ENCODE data around the gene NRARP.
"Not testable (repeated sequence)": the region's sequence is repeated elsewhere in the genome, so short reads cannot be mapped to it uniquely, and the experiment has no call there.

The NRARP gene

DNA sequence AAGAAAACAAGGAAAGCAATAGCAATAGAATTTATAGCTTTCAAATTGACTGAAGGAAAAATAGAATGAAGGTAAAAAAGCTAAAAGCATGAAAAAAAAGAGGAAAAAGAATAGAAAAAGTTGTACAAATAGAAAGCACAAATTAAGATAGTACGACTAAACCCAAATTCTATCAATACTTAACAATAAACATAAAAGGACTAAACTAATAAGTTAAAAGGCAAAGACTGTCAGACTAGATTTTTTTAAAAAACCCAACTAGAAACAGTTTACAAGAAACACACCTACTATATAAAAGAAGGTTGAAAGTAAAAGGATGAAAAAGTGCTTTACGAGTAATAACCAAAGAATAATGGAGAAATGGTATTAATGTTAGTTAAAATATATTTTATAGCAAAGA, 34.7 kb upstream of the NRARP start:
- Histone ChIP-seq H3K4me3 (ENCODE audit: low read length) (no peak overlapping the region), H3K36me3 (ENCODE audit: control insufficient read depth, insufficient read depth, low read length) (no peaks in the 10 kb centered on the region), H3K9me3 (ENCODE audit: control insufficient read depth, insufficient read depth, low read length) (no peaks in the 10 kb centered on the region; the same call in 1 of the 2 replicates), H3K27me3 (ENCODE audit: control insufficient read depth, insufficient read depth, low read length) (no peaks in the 10 kb centered on the region), H3K27ac (ENCODE audit: low read length) (no peak overlapping the region), H3K4me1 (ENCODE audit: control insufficient read depth, insufficient read depth, low read length) (no peaks in the 10 kb centered on the region)
- WGBS (ENCODE audit: insufficient coverage, insufficient read length) = 100% methylated on average over 1 of the region's 2 CpGs
- no peak for DNase-seq (ENCODE audit: low read depth, low spot score)

DNA sequence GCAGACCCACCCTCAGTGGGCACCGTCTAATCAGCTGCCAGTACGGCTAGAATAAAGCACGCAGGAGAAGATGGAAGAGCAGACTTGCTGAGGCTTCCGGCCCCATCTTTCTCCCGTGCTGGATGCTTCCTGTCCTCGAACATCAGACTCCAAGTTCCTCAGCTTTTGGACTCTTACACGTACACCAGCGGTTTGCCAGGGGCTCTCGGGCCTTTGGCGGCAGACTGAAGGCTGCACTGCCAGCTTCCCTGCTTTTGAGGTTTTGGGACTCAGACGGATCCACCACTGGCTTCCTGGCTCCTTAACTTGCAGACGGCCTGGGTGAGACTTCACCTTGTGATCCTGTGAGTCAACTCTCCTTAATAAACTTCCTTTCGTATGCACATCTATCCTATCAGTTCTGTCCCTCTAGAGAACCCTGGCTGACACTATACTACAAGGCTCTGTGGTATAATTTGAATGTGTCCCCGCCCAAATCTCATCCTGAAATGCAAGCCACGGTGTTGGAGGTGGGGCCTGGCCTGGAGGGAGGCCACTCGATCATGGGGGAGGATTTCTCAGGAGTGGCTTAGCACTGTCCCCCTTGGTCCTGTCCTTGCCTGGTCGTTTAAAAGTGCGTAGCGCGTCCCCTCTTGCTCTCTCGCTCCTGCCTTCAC, 31.1 kb upstream of the NRARP start:
- Histone ChIP-seq H3K27ac (ENCODE audit: low read length) (no peak overlapping the region), H3K4me1 (ENCODE audit: control insufficient read depth, insufficient read depth, low read length) (no peaks in the 10 kb centered on the region), H3K4me3 (ENCODE audit: low read length) (no peak overlapping the region), H3K36me3 (ENCODE audit: control insufficient read depth, insufficient read depth, low read length) (no peaks in the 10 kb centered on the region), H3K9me3 (ENCODE audit: control insufficient read depth, insufficient read depth, low read length) (no peaks in the 10 kb centered on the region), H3K27me3 (ENCODE audit: control insufficient read depth, insufficient read depth, low read length) (no peaks in the 10 kb centered on the region)
- DNase-seq (ENCODE audit: low read depth, low spot score) = no peak
- no CpG with 5 or more reads among the region's 21 CpGs for WGBS (ENCODE audit: insufficient coverage, insufficient read length)

DNA sequence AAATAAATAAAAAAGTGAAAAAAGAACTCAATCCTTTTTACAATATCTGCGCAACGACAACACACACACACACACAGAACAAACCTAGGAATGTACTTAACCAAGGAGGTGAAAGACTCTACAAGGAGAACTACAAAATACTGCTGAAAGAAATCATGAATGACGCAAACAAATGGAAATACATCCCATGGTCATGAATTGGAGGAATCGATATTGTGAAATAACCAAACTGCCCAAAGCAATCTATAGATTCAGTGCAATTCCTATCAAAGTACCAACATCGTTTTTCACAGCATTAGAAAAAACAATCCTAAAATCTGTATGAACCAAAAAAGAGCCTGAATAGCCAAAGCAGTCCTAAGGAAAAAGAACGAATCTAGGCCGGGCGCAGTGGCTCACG, 29.9 kb upstream of the NRARP start:
- H3K27me3 ChIP-seq (ENCODE audit: control insufficient read depth, insufficient read depth, low read length) = no peaks in the 10 kb centered on the region
- no peak overlapping the region for H3K4me3 ChIP-seq (ENCODE audit: low read length)
- no peak for DNase-seq (ENCODE audit: low read depth, low spot score)
- H3K4me1 ChIP-seq (ENCODE audit: control insufficient read depth, insufficient read depth, low read length) = no peaks in the 10 kb centered on the region
- H3K27ac ChIP-seq (ENCODE audit: low read length) = no peak overlapping the region
- no CpG with 5 or more reads among the region's 9 CpGs for WGBS (ENCODE audit: insufficient coverage, insufficient read length)
- no peaks in the 10 kb centered on the region for H3K36me3 ChIP-seq (ENCODE audit: control insufficient read depth, insufficient read depth, low read length)
- H3K9me3 ChIP-seq (ENCODE audit: control insufficient read depth, insufficient read depth, low read length) = no peaks in the 10 kb centered on the region

DNA sequence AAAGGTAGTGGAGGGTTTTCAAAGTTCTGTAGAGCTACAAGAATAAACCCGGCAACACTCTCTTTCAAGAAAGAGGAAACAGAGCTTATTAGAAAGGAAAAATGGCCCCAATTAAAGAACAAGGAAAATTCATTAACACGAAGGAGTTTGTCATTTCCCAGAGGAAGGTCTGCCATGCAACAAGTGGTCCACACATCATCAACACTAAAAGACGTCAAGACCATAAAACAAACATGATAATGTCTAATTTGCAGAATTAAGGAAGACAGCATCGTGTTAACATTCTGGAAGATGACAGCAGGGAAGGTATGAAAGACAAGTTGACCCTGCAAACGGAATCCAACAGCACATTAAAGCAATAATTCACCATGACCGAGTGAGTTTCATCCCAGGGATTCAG, 28.6 kb upstream of the NRARP start:
- no peak overlapping the region for H3K4me3 ChIP-seq (ENCODE audit: low read length)
- H3K4me1 ChIP-seq (ENCODE audit: control insufficient read depth, insufficient read depth, low read length) = no peaks in the 10 kb centered on the region
- H3K27ac ChIP-seq (ENCODE audit: low read length) = no peak overlapping the region
- DNase-seq (ENCODE audit: low read depth, low spot score) = no peak
- no CpG with 5 or more reads among the region's 6 CpGs for WGBS (ENCODE audit: insufficient coverage, insufficient read length)
- no peaks in the 10 kb centered on the region for H3K36me3 ChIP-seq (ENCODE audit: control insufficient read depth, insufficient read depth, low read length)
- no peaks in the 10 kb centered on the region for H3K9me3 ChIP-seq (ENCODE audit: control insufficient read depth, insufficient read depth, low read length)
- no peaks in the 10 kb centered on the region for H3K27me3 ChIP-seq (ENCODE audit: control insufficient read depth, insufficient read depth, low read length)

DNA sequence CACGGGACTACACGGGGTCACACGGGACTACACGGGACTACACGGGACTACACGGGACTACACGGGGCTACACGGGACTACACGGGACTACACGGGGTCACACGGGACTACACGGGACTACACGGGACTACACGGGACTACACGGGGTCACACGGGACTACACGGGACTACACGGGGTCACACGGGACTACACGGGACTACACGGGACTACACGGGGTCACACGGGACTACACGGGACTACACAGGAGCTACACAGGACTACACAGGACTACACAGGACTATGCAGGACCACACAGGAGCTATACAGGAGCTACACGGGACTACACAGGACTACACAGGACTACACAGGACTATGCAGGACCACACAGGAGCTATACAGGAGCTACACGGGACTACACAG, 27.5 kb upstream of the NRARP start:
- not testable (repeated sequence) for H3K4me1 ChIP-seq (ENCODE audit: control insufficient read depth, insufficient read depth, low read length); H3K4me3 ChIP-seq (ENCODE audit: low read length); H3K27ac ChIP-seq (ENCODE audit: low read length); H3K36me3 ChIP-seq (ENCODE audit: control insufficient read depth, insufficient read depth, low read length); DNase-seq (ENCODE audit: low read depth, low spot score); H3K27me3 ChIP-seq (ENCODE audit: control insufficient read depth, insufficient read depth, low read length); H3K9me3 ChIP-seq (ENCODE audit: control insufficient read depth, insufficient read depth, low read length)
- no CpG with 5 or more reads among the region's 26 CpGs for WGBS (ENCODE audit: insufficient coverage, insufficient read length)

DNA sequence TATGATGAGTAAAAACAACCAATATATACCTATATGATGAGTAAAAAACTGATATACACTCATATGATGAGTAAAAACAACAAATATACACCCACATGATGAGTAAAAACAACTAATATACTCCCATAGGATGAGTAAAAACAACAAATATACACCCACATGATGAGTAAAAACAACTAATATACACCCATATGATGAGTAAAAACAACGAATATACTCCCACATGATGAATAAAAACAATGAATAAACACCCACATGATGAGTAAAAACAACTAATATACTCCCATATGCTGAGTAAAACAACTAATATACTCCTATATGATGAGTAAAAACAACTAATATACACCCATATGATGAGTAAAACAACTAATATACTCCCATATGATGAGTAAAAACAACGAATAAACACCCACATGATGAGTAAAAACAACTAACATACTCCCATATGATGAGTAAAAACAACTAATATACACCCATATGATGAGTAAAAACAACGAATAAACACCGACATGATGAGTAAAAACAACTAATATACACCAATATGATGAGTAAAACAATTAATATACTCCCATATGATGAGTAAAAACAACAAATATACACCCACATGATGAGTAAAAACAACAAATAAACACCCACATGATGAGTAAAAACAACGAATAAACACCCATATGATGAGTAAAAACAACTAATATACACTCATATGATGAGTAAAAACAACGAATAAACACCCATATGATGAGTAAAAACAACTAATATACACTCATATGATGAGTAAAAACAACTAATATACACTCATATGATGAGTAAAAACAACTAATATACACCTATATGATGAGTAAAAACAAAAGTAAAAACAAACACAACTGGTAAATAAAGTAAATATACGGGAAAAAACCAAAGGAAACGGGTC, 25.8 kb upstream of the NRARP start:
- H3K36me3 ChIP-seq (ENCODE audit: control insufficient read depth, insufficient read depth, low read length); H3K27ac ChIP-seq (ENCODE audit: low read length); DNase-seq (ENCODE audit: low read depth, low spot score); H3K27me3 ChIP-seq (ENCODE audit: control insufficient read depth, insufficient read depth, low read length); H3K9me3 ChIP-seq (ENCODE audit: control insufficient read depth, insufficient read depth, low read length); H3K4me1 ChIP-seq (ENCODE audit: control insufficient read depth, insufficient read depth, low read length); H3K4me3 ChIP-seq (ENCODE audit: low read length): not testable (repeated sequence)
- WGBS (ENCODE audit: insufficient coverage, insufficient read length) = no CpG with 5 or more reads among the region's 8 CpGs

DNA sequence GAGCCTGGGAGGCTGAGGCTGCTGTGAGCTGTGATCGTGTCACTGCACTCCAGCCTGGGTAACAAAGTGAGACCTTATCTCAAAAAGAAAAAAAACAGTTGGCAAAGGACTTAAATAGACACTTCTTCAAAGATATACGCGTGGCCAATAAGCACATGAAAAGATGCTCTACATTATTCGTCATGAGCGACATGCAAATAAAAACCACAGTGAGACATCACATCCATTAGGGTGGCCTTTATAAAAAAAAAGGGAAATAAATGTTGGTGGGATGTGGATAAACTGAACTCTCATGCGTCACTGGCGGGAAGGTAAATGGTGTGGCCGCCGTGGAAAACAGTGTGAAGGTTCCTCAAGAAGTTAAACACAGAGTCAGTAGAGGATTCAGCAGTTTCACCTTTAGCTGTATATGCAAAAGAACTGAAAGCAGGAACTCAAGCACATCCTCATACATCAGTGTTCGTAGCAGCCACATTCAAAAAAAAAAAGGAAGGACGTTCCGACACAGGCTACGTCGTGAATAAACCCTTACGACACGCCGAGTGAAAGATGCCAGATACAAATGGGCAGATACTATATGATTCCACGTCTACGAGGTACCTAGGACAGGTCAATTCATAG, 24.5 kb upstream of the NRARP start:
- no peak overlapping the region for H3K27ac ChIP-seq (ENCODE audit: low read length)
- WGBS (ENCODE audit: insufficient coverage, insufficient read length) = no CpG with 5 or more reads among the region's 19 CpGs
- H3K36me3 ChIP-seq (ENCODE audit: control insufficient read depth, insufficient read depth, low read length) = no peaks in the 10 kb centered on the region
- H3K27me3 ChIP-seq (ENCODE audit: control insufficient read depth, insufficient read depth, low read length) = no peaks in the 10 kb centered on the region
- H3K4me1 ChIP-seq (ENCODE audit: control insufficient read depth, insufficient read depth, low read length) = no peaks in the 10 kb centered on the region
- no peaks in the 10 kb centered on the region for H3K9me3 ChIP-seq (ENCODE audit: control insufficient read depth, insufficient read depth, low read length)
- DNase-seq (ENCODE audit: low read depth, low spot score) = no peak
- no peak overlapping the region for H3K4me3 ChIP-seq (ENCODE audit: low read length)

DNA sequence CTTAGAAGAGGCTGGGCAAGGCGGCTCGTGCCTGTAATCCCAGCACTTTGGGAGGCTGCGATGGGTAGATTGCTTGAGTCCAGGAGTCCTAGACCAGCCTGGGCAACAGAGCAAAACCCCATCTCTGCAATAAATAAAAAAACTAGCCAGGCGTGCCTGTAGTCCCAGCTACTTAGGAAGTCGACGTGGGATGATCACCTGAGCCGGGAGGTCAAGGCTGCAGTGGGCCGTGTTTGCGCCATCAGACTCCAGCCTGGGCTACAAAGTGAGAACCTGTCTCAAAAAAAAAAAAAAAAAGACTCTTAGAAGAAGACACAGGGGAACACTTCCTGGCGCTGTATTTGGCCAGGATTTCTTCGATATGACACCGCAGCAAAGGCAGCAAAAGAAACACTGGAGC, 23.7 kb upstream of the NRARP start:
- no peaks in the 10 kb centered on the region for H3K9me3 ChIP-seq (ENCODE audit: control insufficient read depth, insufficient read depth, low read length)
- no peak overlapping the region for H3K27ac ChIP-seq (ENCODE audit: low read length)
- no peaks in the 10 kb centered on the region for H3K27me3 ChIP-seq (ENCODE audit: control insufficient read depth, insufficient read depth, low read length)
- no peaks in the 10 kb centered on the region for H3K36me3 ChIP-seq (ENCODE audit: control insufficient read depth, insufficient read depth, low read length)
- DNase-seq (ENCODE audit: low read depth, low spot score) = no peak
- no peak overlapping the region for H3K4me3 ChIP-seq (ENCODE audit: low read length)
- WGBS (ENCODE audit: insufficient coverage, insufficient read length) = no CpG with 5 or more reads among the region's 12 CpGs
- peaks cover 2% of the 10 kb centered on the region; the same call in 1 of the 2 replicates for H3K4me1 ChIP-seq (ENCODE audit: control insufficient read depth, insufficient read depth, low read length)

DNA sequence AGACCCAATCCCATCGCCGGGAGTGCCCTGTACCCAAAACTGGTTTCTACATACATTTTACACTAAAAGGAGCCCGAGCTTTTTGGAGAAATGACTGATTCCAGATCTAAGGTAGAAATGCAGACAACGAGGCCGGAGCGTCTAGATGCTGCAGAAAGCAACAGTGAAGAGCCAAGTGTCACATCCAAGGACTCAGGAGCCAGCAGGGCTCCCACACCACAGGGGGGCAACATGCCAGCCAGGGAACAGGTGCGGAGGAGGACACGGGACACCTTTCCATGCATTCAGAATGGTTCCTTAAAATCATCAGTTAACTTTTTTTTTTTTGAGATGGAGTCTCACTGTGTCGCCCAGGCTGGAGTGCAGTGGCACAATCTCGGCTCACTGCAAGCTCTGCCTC, 23.1 kb upstream of the NRARP start:
- no peak overlapping the region for H3K4me3 ChIP-seq (ENCODE audit: low read length)
- no peak overlapping the region for H3K27ac ChIP-seq (ENCODE audit: low read length)
- peaks cover 4% of the 10 kb centered on the region for H3K4me1 ChIP-seq (ENCODE audit: control insufficient read depth, insufficient read depth, low read length)
- no peaks in the 10 kb centered on the region for H3K36me3 ChIP-seq (ENCODE audit: control insufficient read depth, insufficient read depth, low read length)
- DNase-seq (ENCODE audit: low read depth, low spot score) = no peak
- H3K27me3 ChIP-seq (ENCODE audit: control insufficient read depth, insufficient read depth, low read length) = no peaks in the 10 kb centered on the region
- H3K9me3 ChIP-seq (ENCODE audit: control insufficient read depth, insufficient read depth, low read length) = no peaks in the 10 kb centered on the region
- no CpG with 5 or more reads among the region's 10 CpGs for WGBS (ENCODE audit: insufficient coverage, insufficient read length)

DNA sequence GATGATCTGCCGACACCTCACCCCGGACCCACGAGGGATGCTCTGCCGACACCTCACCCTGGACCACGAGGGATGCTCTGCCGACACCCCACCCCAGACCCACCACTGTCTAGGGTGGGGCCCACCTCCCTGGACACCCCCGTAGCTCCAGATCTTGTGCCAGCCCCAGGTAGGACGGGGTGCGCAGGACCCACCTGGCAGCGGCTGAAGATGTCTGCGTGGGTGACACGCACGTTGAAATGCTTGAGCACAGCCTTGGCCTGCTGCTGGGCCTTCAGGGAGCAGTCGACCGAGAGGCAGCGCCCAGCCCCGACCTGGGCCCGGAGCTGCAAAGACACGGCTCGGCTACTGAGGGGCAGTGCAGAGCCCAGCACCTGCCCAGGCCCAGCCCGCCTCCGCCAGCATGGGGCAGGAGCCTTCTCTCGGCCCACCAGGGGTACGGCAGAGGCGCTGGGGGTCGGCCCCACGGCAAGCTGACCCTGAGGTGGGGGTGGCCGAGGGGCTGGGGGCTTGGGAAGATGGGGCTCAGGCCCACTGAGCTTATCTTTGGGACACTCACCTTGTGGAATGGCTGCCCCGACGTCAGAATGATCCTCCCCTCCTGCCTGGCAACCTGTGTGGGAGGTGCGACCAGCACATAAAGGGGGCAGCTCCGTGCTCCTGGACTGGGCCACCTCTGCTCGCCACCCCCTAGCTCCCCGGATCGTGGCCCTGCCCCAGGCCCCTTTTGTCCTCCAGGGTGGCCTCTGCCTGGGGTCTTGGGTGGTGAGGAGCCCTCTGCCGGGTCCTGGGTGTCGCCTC, 21.7 kb upstream of the NRARP start:
- no peaks in the 10 kb centered on the region for H3K36me3 ChIP-seq (ENCODE audit: control insufficient read depth, insufficient read depth, low read length)
- no peak overlapping the region for H3K4me3 ChIP-seq (ENCODE audit: low read length)
- H3K4me1 ChIP-seq (ENCODE audit: control insufficient read depth, insufficient read depth, low read length) = peaks cover 4% of the 10 kb centered on the region
- no peaks in the 10 kb centered on the region for H3K27me3 ChIP-seq (ENCODE audit: control insufficient read depth, insufficient read depth, low read length)
- H3K9me3 ChIP-seq (ENCODE audit: control insufficient read depth, insufficient read depth, low read length) = no peaks in the 10 kb centered on the region
- DNase-seq (ENCODE audit: low read depth, low spot score) = no peak
- H3K27ac ChIP-seq (ENCODE audit: low read length) = no peak overlapping the region
- no CpG with 5 or more reads among the region's 37 CpGs for WGBS (ENCODE audit: insufficient coverage, insufficient read length)
